HFFc6 (cell line): ENCODE data around the gene FBXW9. TPM values are rescaled to one million over a fixed set of nuclear protein-coding genes. Genes with fewer than 3 reads are reported as not detected.

Source experiments
- DNase-seq: peaks from one replicate; pipeline ENCODE4 v3.0.0-alpha.2; 2018
- H3K27ac Mint-ChIP-seq: 2 replicates; pipeline ENCODE4 v1.8.0; 2020; ENCODE audit warnings: mild to moderate bottlenecking, mixed read lengths
- H3K27me3 Mint-ChIP-seq: 2 replicates; pipeline ENCODE4 v1.8.0; 2021; ENCODE audit warnings: mild to moderate bottlenecking, moderate library complexity, mixed read lengths; ENCODE audit not compliant: insufficient read depth
- H3K36me3 Mint-ChIP-seq: 2 replicates; pipeline ENCODE4 v1.8.0; 2021; ENCODE audit warnings: low read depth, mixed read lengths
- H3K4me1 Mint-ChIP-seq: 2 replicates; pipeline ENCODE4 v1.8.0; 2020; ENCODE audit warnings: low read depth, mixed read lengths
- H3K4me3 Mint-ChIP-seq: 2 replicates; pipeline ENCODE4 v1.8.0; 2020; ENCODE audit warnings: mild to moderate bottlenecking, moderate library complexity, mixed read lengths
- H3K9me3 Mint-ChIP-seq: 2 replicates; pipeline ENCODE4 v1.8.0; 2020; ENCODE audit warnings: mild to moderate bottlenecking, mixed read lengths
- total RNA-seq, 6 experiments: library from RNA; stranded (reverse); fragmentation: NEBNext Ultra II Directional; extraction: Animal tissue kit (Norgen Biotek cat#: 25700); gene quantifications; 2 replicates in 1 of 6; 3 replicates in 5 of 6; pipeline ENCODE4 v1.2.3, GENCODE V29; 2021
- TF ChIP-seq, protein P1 (sequence below): fragments of 200-600 bp; sonication (generic); IDR thresholded peaks from 2 replicates; pipeline ENCODE4 v1.5.0; 2021; ENCODE audit warnings: antibody characterized with exemption, mild to moderate bottlenecking

The FBXW9 gene
- total RNA-seq, 6 experiments from 2014 or later, result 4.5 to 7.1 (median 5.4) TPM

DNA sequence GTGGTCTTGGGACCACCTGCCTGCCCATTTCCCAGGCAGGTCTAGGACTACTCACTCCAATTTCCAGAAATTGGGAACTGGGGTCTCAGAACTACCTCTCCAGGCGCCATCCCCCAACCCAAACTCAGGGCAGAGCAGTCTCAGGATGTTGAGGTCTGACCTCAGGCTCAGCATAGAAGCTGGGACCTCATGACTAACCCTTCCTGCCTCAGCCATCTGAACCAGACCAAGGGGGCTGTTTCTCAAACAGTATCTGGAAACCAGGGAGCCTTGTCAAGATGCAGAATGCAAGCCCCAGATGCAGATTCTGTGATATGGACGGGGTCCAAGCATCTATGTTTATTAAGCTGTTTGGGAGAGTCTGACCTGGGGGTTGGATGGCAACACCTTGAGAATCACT lies 1.3 kb downstream of the FBXW9 start:
- Mint-ChIP-seq H3K27ac (no peak overlapping the region), H3K27me3 (no peaks in the 10 kb centered on the region; the same call in 1 of the 2 replicates), H3K4me1 (peaks cover 11% of the 10 kb centered on the region), H3K36me3 (peaks cover 10% of the 10 kb centered on the region), H3K9me3 (no peaks in the 10 kb centered on the region), H3K4me3 (no peak overlapping the region)
- TF ChIP-seq, protein P1, sequence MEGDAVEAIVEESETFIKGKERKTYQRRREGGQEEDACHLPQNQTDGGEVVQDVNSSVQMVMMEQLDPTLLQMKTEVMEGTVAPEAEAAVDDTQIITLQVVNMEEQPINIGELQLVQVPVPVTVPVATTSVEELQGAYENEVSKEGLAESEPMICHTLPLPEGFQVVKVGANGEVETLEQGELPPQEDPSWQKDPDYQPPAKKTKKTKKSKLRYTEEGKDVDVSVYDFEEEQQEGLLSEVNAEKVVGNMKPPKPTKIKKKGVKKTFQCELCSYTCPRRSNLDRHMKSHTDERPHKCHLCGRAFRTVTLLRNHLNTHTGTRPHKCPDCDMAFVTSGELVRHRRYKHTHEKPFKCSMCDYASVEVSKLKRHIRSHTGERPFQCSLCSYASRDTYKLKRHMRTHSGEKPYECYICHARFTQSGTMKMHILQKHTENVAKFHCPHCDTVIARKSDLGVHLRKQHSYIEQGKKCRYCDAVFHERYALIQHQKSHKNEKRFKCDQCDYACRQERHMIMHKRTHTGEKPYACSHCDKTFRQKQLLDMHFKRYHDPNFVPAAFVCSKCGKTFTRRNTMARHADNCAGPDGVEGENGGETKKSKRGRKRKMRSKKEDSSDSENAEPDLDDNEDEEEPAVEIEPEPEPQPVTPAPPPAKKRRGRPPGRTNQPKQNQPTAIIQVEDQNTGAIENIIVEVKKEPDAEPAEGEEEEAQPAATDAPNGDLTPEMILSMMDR, result no peak
- no peak for DNase-seq

DNA sequence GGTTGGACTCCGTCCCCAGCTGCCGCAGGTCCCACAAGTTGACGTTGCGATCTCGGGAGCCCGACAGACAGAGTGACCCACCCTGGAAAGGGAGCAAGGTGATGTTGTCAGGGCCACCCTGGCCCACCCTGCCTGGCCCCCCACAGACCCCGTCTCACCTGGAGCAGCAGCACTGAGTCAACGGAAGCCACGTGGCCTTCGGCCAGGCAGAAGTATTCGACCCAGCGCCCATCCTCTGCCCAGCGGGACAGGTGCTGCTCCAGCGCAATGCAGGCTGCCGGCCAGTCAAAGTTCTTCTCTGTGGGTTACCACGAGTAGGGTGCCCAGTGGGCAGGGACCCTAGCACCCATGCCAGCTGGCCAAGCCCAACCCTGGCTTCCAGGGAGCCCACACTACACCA lies 1.8 kb downstream of the FBXW9 start:
- TF ChIP-seq, protein P1, result no peak
- Mint-ChIP-seq H3K27me3 (no peaks in the 10 kb centered on the region; the same call in 1 of the 2 replicates), H3K9me3 (no peaks in the 10 kb centered on the region), H3K36me3 (peaks cover 10% of the 10 kb centered on the region), H3K27ac (no peak overlapping the region), H3K4me3 (no peak overlapping the region), H3K4me1 (peaks cover 11% of the 10 kb centered on the region)
- no peak for DNase-seq

GRCh38 chr19:12692960-12693359 lies 3.5 kb downstream of the FBXW9 start:
- no peak for DNase-seq
- Mint-ChIP-seq H3K27ac (no peak overlapping the region), H3K4me3 (no peak overlapping the region), H3K27me3 (no peaks in the 10 kb centered on the region; the same call in 1 of the 2 replicates), H3K4me1 (peaks cover 7% of the 10 kb centered on the region), H3K36me3 (peaks cover 6% of the 10 kb centered on the region), H3K9me3 (no peaks in the 10 kb centered on the region)
- TF ChIP-seq, protein P1, result no peak

DNA sequence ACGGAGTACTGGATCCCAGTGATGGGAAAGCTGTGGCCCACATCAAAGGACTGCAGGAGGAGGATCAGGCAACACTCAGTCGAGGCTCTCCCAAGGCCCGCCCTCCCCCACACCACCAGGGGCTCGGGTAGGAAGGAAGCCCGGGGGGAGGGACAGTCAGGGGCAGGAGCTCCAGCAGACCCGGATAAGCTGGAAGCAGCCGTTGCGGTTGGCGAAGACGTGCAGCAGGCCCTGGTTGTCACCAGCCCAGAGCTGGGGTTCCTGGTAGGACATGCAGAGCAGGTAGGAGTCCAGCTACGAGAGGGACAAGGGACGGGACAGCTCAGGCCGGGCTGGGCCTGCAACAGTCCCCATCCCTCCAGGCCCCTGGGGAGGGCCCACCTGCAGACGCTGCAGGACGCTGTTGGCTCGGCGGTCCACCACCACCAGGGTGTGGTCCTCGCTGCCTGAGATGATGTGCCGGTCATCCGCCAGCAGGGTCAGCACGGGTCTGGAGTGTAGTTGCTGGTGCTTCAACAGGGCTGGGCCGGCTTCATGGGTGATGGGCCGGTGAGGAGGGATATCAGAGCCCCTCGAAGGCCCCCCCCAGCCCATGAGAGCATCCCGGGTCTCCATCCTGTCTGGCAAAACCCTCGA lies 6.7 kb downstream of the FBXW9 start:
- H3K27me3 Mint-ChIP-seq, result peaks cover 1% of the 10 kb centered on the region
- H3K9me3 Mint-ChIP-seq, result no peaks in the 10 kb centered on the region
- DNase-seq, result no peak
- H3K36me3 Mint-ChIP-seq, result no peaks in the 10 kb centered on the region
- no peaks in the 10 kb centered on the region for H3K4me1 Mint-ChIP-seq
- TF ChIP-seq, protein P1, result no peak
- H3K4me3 Mint-ChIP-seq, result no peak overlapping the region
- no peak overlapping the region for H3K27ac Mint-ChIP-seq

- H3K4me1 Mint-ChIP-seq, result no peaks in the 10 kb centered on the region
- no peak for DNase-seq
- H3K36me3 Mint-ChIP-seq, result peaks cover 1% of the 10 kb centered on the region; the same call in 1 of the 2 replicates
- H3K9me3 Mint-ChIP-seq, result no peaks in the 10 kb centered on the region
- no peak overlapping the region for H3K4me3 Mint-ChIP-seq
- TF ChIP-seq, protein P1, result no peak
- peaks cover 1% of the 10 kb centered on the region for H3K27me3 Mint-ChIP-seq
- no peak overlapping the region for H3K27ac Mint-ChIP-seq
Measured at GRCh38 chr19:12689012-12689411, 7.4 kb downstream of the FBXW9 start.
